Measurements from ENCODE around the gene DLG1.
"Not testable (repeated sequence)": the region's sequence is repeated elsewhere in the genome, so short reads cannot be mapped to it uniquely, and the experiment has no call there.

DLG1 gene

GRCh38 chr3:197209366-197210260, 88.8 kb downstream of the DLG1 start:
- no peak for DNase-seq

GRCh38 chr3:197206913-197207312, 91.5 kb downstream of the DLG1 start:
- DNase-seq, result no peak

- DNase-seq, result no peak
Observed at GRCh38 chr3:197205675-197206074, 92.7 kb downstream of the DLG1 start.

GRCh38 chr3:197205265-197205664, 93.1 kb downstream of the DLG1 start:
- no peak for DNase-seq

GRCh38 chr3:197204736-197205135, 93.7 kb downstream of the DLG1 start:
- no peak for DNase-seq

- DNase-seq, result no peak
Observed at GRCh38 chr3:197203714-197204146, 94.7 kb downstream of the DLG1 start.

GRCh38 chr3:197202694-197203093, 95.7 kb downstream of the DLG1 start:
- DNase-seq, result no peak

- no peak for DNase-seq
Observed at GRCh38 chr3:197201791-197202452, 96.5 kb downstream of the DLG1 start.

- not testable (repeated sequence) for DNase-seq
Observed at GRCh38 chr3:197200856-197201255, 97.6 kb downstream of the DLG1 start.

- no peak for DNase-seq
Observed at GRCh38 chr3:197197334-197197733, 101.1 kb downstream of the DLG1 start.

GRCh38 chr3:197196192-197196591, 102.2 kb downstream of the DLG1 start:
- no peak for DNase-seq

- DNase-seq, result no peak
Observed at GRCh38 chr3:197195326-197195725, 103.1 kb downstream of the DLG1 start.

GRCh38 chr3:197193759-197194158, 104.7 kb downstream of the DLG1 start:
- peak; percentile 25 for DNase-seq

GRCh38 chr3:197191897-197192296, 106.5 kb downstream of the DLG1 start:
- no peak for DNase-seq

- peak; percentile 7 for DNase-seq
Observed at GRCh38 chr3:197189623-197190022, 108.8 kb downstream of the DLG1 start.

- no peak for DNase-seq
Observed at GRCh38 chr3:197188963-197189362, 109.4 kb downstream of the DLG1 start.

- DNase-seq, result peak; percentile 58
Observed at GRCh38 chr3:197186887-197187588, 111.4 kb downstream of the DLG1 start.

- no peak for DNase-seq
Observed at GRCh38 chr3:197183582-197183981, 114.8 kb downstream of the DLG1 start.

GRCh38 chr3:197181741-197182140, 116.7 kb downstream of the DLG1 start:
- DNase-seq, result no peak

- no peak for DNase-seq
Observed at GRCh38 chr3:197178998-197179397, 119.4 kb downstream of the DLG1 start.

- DNase-seq, result no peak
Observed at GRCh38 chr3:197175503-197175902, 122.9 kb downstream of the DLG1 start.

- no peak for DNase-seq
Observed at GRCh38 chr3:197174927-197175326, 123.5 kb downstream of the DLG1 start.

- no peak for DNase-seq
Observed at GRCh38 chr3:197173620-197174019, 124.8 kb downstream of the DLG1 start.
